ENCODE data around the gene HIGD2B. TPM values are rescaled to one million over a fixed set of nuclear protein-coding genes. Genes with fewer than 3 reads are reported as not detected.
"Not testable (repeated sequence)": the region's sequence is repeated elsewhere in the genome, so short reads cannot be mapped to it uniquely, and the experiment has no call there.

Gene HIGD2B
- total and polyA plus RNA-seq, 9 of the 15 experiments (the other 6 are each of a cell fraction or from before 2014, with no cell fraction given) = 0.04 to 0.18 (median 0.14) TPM; not detected in 6

- intact Hi-C loops (cut with micrococcal nuclease); CTCF ChIA-PET (ENCODE audit: low intra/inter-chr PET ratio); H3K9me1 ChIP-seq (ENCODE audit: control insufficient read depth, insufficient read depth, low read length); H3K79me2 ChIP-seq (ENCODE audit: control insufficient read depth, insufficient read depth, low read length); H3K27me3 ChIP-seq (ENCODE audit: control insufficient read depth in 2 of 2, insufficient read depth in 2 of 2, low read length in 2 of 2); H3K27ac ChIP-seq (ENCODE audit: extremely low read depth, low read depth, low read length); BruUV-seq (replicated peaks); H4K20me1 ChIP-seq (replicated peaks; ENCODE audit: control insufficient read depth, insufficient read depth, low read length); H3K4me1 ChIP-seq (replicated peaks in 1 of 2; ENCODE audit: control insufficient read depth in 2 of 2, insufficient read depth in 2 of 2, low read length in 2 of 2); H3K9me3 ChIP-seq (replicated peaks; ENCODE audit: control insufficient read depth, insufficient read depth, low read depth, low read length); H3K4me3 ChIP-seq; H3K9ac ChIP-seq (ENCODE audit: insufficient read depth in 1 of 2, low read depth in 2 of 2, low read length in 2 of 2); H3K4me2 ChIP-seq (ENCODE audit: insufficient read depth, low read length); H2AFZ ChIP-seq (ENCODE audit: low read depth, low read length); FAIRE-seq; H3K36me3 ChIP-seq (ENCODE audit: control insufficient read depth, insufficient read depth, low read length): not testable (repeated sequence)
- 19% methylated on average over 7 of the region's 11 CpGs for WGBS (ENCODE audit: insufficient coverage, low coverage, missing lambda C conversion rate)
- POLR2A ChIA-PET = interaction anchor here (0.6 to 1.0 kb wide), 2 partner anchors 167 to 288 kb away, joined by 3 read pairs; no protein-coding TSS in a partner anchor
- TF ChIP-seq ZNF764 (CRISPR knock-in tag; IDR thresholded peaks at IDR 0.05; ENCODE audit: low read depth) = peak; percentile 79
- peak; percentile 28 to 49 (median 42); a peak in 3 of 6 replicates for TF ChIP-seq CTCF (IDR thresholded peaks at IDR 0.05 in 2 of 3, conservative IDR thresholded peaks at IDR 0.05 in 1 of 3; ENCODE audit: insufficient read depth in 2 of 3, low read depth in 1 of 3, low read length in 3 of 3)
- peak; percentile 80 for ATAC-seq
- in situ Hi-C loops (cut with MboI) = loop anchor here (25.0 kb wide), 1 partner anchor 1659 kb away; no protein-coding TSS in a partner anchor
- peak in 2 of 4 experiments; percentile 15 to 19 for DNase-seq (ENCODE audit: extremely low read depth in 1 of 4, low spot score in 3 of 4)
Measured at GRCh38 chr15:72628249-72629067, 57.5 kb downstream of the HIGD2B start.

- H3K9ac ChIP-seq (ENCODE audit: insufficient read depth in 1 of 2, low read depth in 2 of 2, low read length in 2 of 2); H3K9me3 ChIP-seq (replicated peaks; ENCODE audit: control insufficient read depth, insufficient read depth, low read depth, low read length); BruUV-seq (replicated peaks); intact Hi-C loops (cut with micrococcal nuclease); H4K20me1 ChIP-seq (replicated peaks; ENCODE audit: control insufficient read depth, insufficient read depth, low read length); H3K4me1 ChIP-seq (replicated peaks in 1 of 2; ENCODE audit: control insufficient read depth in 2 of 2, insufficient read depth in 2 of 2, low read length in 2 of 2); H3K36me3 ChIP-seq (ENCODE audit: control insufficient read depth, insufficient read depth, low read length); H2AFZ ChIP-seq (ENCODE audit: low read depth, low read length); H3K27ac ChIP-seq (ENCODE audit: extremely low read depth, low read depth, low read length); FAIRE-seq; CTCF ChIA-PET (ENCODE audit: low intra/inter-chr PET ratio); H3K27me3 ChIP-seq (ENCODE audit: control insufficient read depth in 2 of 2, insufficient read depth in 2 of 2, low read length in 2 of 2); ATAC-seq; POLR2A ChIA-PET; H3K79me2 ChIP-seq (ENCODE audit: control insufficient read depth, insufficient read depth, low read length); H3K4me3 ChIP-seq; DNase-seq (ENCODE audit: extremely low read depth in 1 of 4, low spot score in 3 of 4); H3K4me2 ChIP-seq (ENCODE audit: insufficient read depth, low read length); H3K9me1 ChIP-seq (ENCODE audit: control insufficient read depth, insufficient read depth, low read length): not testable (repeated sequence)
- 11% methylated on average over 3 of the region's 3 CpGs for WGBS (ENCODE audit: insufficient coverage, low coverage, missing lambda C conversion rate)
- in situ Hi-C loops (cut with MboI) = loop anchor here (25.0 kb wide), 1 partner anchor 1661 kb away; no protein-coding TSS in a partner anchor
Measured at GRCh38 chr15:72626153-72626552, 59.8 kb downstream of the HIGD2B start.

Small RNAs within 50 kb of the gene (small RNA-seq; reads per million reads assigned to genes)
- gene RN7SL853P = not detected

Other genes starting within 250 kb of the HIGD2B start
- gene ARIH1, start 211.9 kb downstream of the HIGD2B start, total RNA-seq (2014; rRNA removed) = 38.4 and 42.3 TPM in 2 replicates
- 31.4 and 43.9 TPM in 2 replicates for gene ARIH1, start 211.9 kb downstream of the HIGD2B start, total RNA-seq (2014; rRNA removed; fragmentation: Illumina TruSeq; extraction: Trizol)
- 24.0 and 28.3 TPM in 2 replicates for gene ARIH1, start 211.9 kb downstream of the HIGD2B start, total RNA-seq (2015; rRNA removed; fragmentation: Illumina TruSeq; extraction: Trizol)
- 122 and 125 TPM in 2 replicates for gene ARIH1, start 211.9 kb downstream of the HIGD2B start, total RNA-seq (2021)
- 64.8 and 82.6 TPM in 2 replicates for gene ARIH1, start 211.9 kb downstream of the HIGD2B start, polyA plus RNA-seq (2011; rRNA removed)
- 37.6 and 39.5 TPM in 2 replicates for gene ARIH1, start 211.9 kb downstream of the HIGD2B start, polyA plus RNA-seq (2014; fragmentation: Illumina TruSeq; extraction: Trizol)
- 10 to 100 TPM; 17.7 to 18.0 TPM for gene ARIH1, start 211.9 kb downstream of the HIGD2B start, polyA plus RNA-seq (2014; fragmentation: Nextera tagmentation; extraction: Ambion mirVana)
- 28.9 and 29.9 TPM in 2 replicates for gene ARIH1, start 211.9 kb downstream of the HIGD2B start, polyA plus RNA-seq (2014; rRNA removed)
- gene GOLGA6B, start 31.5 kb downstream of the HIGD2B start, total RNA-seq (2014; rRNA removed) = not detected in 2 replicates
- gene GOLGA6B, start 31.5 kb downstream of the HIGD2B start, total RNA-seq (2014; rRNA removed; fragmentation: Illumina TruSeq; extraction: Trizol) = not detected in 2 replicates
- gene GOLGA6B, start 31.5 kb downstream of the HIGD2B start, total RNA-seq (2015; rRNA removed; fragmentation: Illumina TruSeq; extraction: Trizol) = not detected in 2 replicates
- gene GOLGA6B, start 31.5 kb downstream of the HIGD2B start, total RNA-seq (2021) = not detected in 2 replicates
- gene GOLGA6B, start 31.5 kb downstream of the HIGD2B start, polyA plus RNA-seq (2011; rRNA removed) = not detected in 2 replicates
- gene GOLGA6B, start 31.5 kb downstream of the HIGD2B start, polyA plus RNA-seq (2014; fragmentation: Illumina TruSeq; extraction: Trizol) = not detected in 2 replicates
- not detected for gene GOLGA6B, start 31.5 kb downstream of the HIGD2B start, polyA plus RNA-seq (2014; fragmentation: Nextera tagmentation; extraction: Ambion mirVana)
- gene GOLGA6B, start 31.5 kb downstream of the HIGD2B start, polyA plus RNA-seq (2014; rRNA removed) = not detected in 2 replicates
- gene BBS4, start within 50 bp of the HIGD2B start, total RNA-seq (2014; rRNA removed) = 33.7 and 36.4 TPM in 2 replicates
- 33.2 and 38.2 TPM in 2 replicates for gene BBS4, start within 50 bp of the HIGD2B start, total RNA-seq (2014; rRNA removed; fragmentation: Illumina TruSeq; extraction: Trizol)
- gene BBS4, start within 50 bp of the HIGD2B start, total RNA-seq (2015; rRNA removed; fragmentation: Illumina TruSeq; extraction: Trizol) = 22.8 and 25.1 TPM in 2 replicates
- gene BBS4, start within 50 bp of the HIGD2B start, total RNA-seq (2021) = 26.2 and 29.0 TPM in 2 replicates
- gene BBS4, start within 50 bp of the HIGD2B start, polyA plus RNA-seq (2011; rRNA removed) = 58.5 and 72.0 TPM in 2 replicates
- 38.8 and 50.0 TPM in 2 replicates for gene BBS4, start within 50 bp of the HIGD2B start, polyA plus RNA-seq (2014; fragmentation: Illumina TruSeq; extraction: Trizol)
- 10 to 100 TPM; 61.3 to 80.7 TPM for gene BBS4, start within 50 bp of the HIGD2B start, polyA plus RNA-seq (2014; fragmentation: Nextera tagmentation; extraction: Ambion mirVana)
- 34.3 and 38.9 TPM in 2 replicates for gene BBS4, start within 50 bp of the HIGD2B start, polyA plus RNA-seq (2014; rRNA removed)
- 43.1 and 50.7 TPM in 2 replicates for gene ADPGK, start 97.6 kb upstream of the HIGD2B start, total RNA-seq (2014; rRNA removed)
- 48.5 and 50.4 TPM in 2 replicates for gene ADPGK, start 97.6 kb upstream of the HIGD2B start, total RNA-seq (2014; rRNA removed; fragmentation: Illumina TruSeq; extraction: Trizol)
- gene ADPGK, start 97.6 kb upstream of the HIGD2B start, total RNA-seq (2015; rRNA removed; fragmentation: Illumina TruSeq; extraction: Trizol) = 58.3 and 59.7 TPM in 2 replicates
- 40.3 and 45.3 TPM in 2 replicates for gene ADPGK, start 97.6 kb upstream of the HIGD2B start, total RNA-seq (2021)
- 89.7 and 97.4 TPM in 2 replicates for gene ADPGK, start 97.6 kb upstream of the HIGD2B start, polyA plus RNA-seq (2011; rRNA removed)
- gene ADPGK, start 97.6 kb upstream of the HIGD2B start, polyA plus RNA-seq (2014; fragmentation: Illumina TruSeq; extraction: Trizol) = 47.4 and 59.0 TPM in 2 replicates
- 10 to 100 TPM; 13.4 to 16.0 TPM for gene ADPGK, start 97.6 kb upstream of the HIGD2B start, polyA plus RNA-seq (2014; fragmentation: Nextera tagmentation; extraction: Ambion mirVana)
- gene ADPGK, start 97.6 kb upstream of the HIGD2B start, polyA plus RNA-seq (2014; rRNA removed) = 55.7 and 67.1 TPM in 2 replicates

Data from K562 (cell line).